Thyroid gland (tissue), 4 donors: ENCODE measurements around the gene RTN4R. TPM values are rescaled to one million over a fixed set of nuclear protein-coding genes. Genes with fewer than 3 reads are reported as not detected.
A peak's percentile ranks its signal among the peaks of the same experiment; 100 is the strongest.

ENCODE experiments used
- DNase-seq, 2 donors: peaks; one replicate each; pipeline ENCODE4 v3.0.0-alpha.2; 2019
- H3K27ac ChIP-seq, 3 donors: fragments of 200-600 bp; sonication (generic); 1 replicate in 2 of 3; 2 replicates in 1 of 3; pipeline ENCODE4 v1.5.1; 2016 to 2019; ENCODE audit warnings: mild to moderate bottlenecking in 1 of 3, moderate library complexity in 1 of 3
- H3K27me3 ChIP-seq: fragments of 200-600 bp; sonication (generic); one replicate; pipeline ENCODE4 v1.5.1; 2019
- H3K36me3 ChIP-seq, 2 donors: fragments of 200-600 bp; sonication (generic); one replicate each; pipeline ENCODE4 v1.5.1; 2016 to 2019
- H3K4me1 ChIP-seq, 2 donors: fragments of 200-600 bp; sonication (generic); one replicate each; pipeline ENCODE4 v1.5.1; 2017 to 2019
- H3K4me3 ChIP-seq, 3 donors: fragments of 200-600 bp; sonication (generic); replicated peaks in 1 of 3; 1 replicate in 2 of 3; 2 replicates in 1 of 3; pipeline ENCODE4 v1.5.1; 2016; ENCODE audit warnings: mild to moderate bottlenecking in 1 of 3
- H3K9me3 ChIP-seq: fragments of 200-600 bp; sonication (generic); one replicate; pipeline ENCODE4 v1.5.1; 2017
- CTCF ChIP-seq, 6 experiments: fragments of 200-600 bp in 3 of 6; fragments of 450-650 bp in 3 of 6; sonication (generic) in 3 of 6; IDR thresholded peaks; one replicate each; pipeline ENCODE4 v1.5.1; 2016 to 2019; ENCODE audit warnings: antibody characterized with exemption in 6 of 6, mild to moderate bottlenecking in 2 of 6, inconsistent platforms in 1 of 6, moderate library complexity in 1 of 6
- POLR2A ChIP-seq, 2 donors: fragments of 450-650 bp; IDR thresholded peaks; one replicate each; pipeline ENCODE4 v1.6.1; 2017; ENCODE audit warnings: antibody characterized with exemption in 2 of 2, mild to moderate bottlenecking in 2 of 2, moderate library complexity in 1 of 2
- WGBS, 2 donors: methylation state at CpG; one replicate each; pipeline ENCODE4 v1.1.5; 2017; 5-methylcytosine and 5-hydroxymethylcytosine counted together
- intact Hi-C: fragments of 100-400 bp; cut with DNase I; formaldehyde crosslinking; loops from one replicate; pipeline ENCODE4 v1.15.1; 2023
- total RNA-seq, 4 donors: library from RNA; depleted of rRNA; stranded (reverse); fragments of >200 nt; gene quantifications; one replicate each; pipeline ENCODE4 v1.2.3, GENCODE V29; 2016

The RTN4R gene
- total RNA-seq, 4 donors from 2014 or later = 4.0 to 8.6 (median 5.9) TPM

- Histone ChIP-seq H3K4me3 (no peak overlapping the region), H3K36me3 (no peaks in the 10 kb centered on the region), H3K27ac (no peak overlapping the region), H3K9me3 (no peaks in the 10 kb centered on the region), H3K4me1 (peaks cover 0 to 5% of the 10 kb centered on the region in 2 donors), H3K27me3 (no peaks in the 10 kb centered on the region)
- TF ChIP-seq CTCF (IDR thresholded peaks at IDR 0.05) = no peak
- no peak for TF ChIP-seq POLR2A (IDR thresholded peaks at IDR 0.05)
- 79 to 87% methylated on average over 10 of the region's 13 CpGs for WGBS, 2 donors
- intact Hi-C loops = no loop called here
- no peak for DNase-seq
Measured at GRCh38 chr22:20302438-20303228, 34.5 kb upstream of the RTN4R start.

DNA sequence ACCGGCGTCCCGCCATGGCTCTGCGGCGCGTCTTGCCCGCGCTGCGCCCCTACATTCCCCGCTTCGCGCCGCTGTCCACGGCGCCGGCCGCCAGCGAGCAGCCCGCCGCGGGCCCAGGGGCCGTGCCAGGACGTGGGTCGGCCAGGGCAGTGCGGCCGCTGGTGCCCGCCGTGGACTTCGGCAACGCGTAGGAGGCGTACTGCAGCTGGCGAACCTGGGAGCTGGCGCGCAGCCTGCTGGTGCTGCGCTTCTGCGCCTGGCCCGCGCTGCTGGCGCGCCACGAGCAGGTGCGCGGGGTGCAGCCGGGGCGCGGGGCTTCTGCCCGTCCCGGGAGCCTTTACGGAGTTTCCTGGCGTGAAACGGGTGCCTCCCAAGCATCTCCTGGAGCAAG lies 31.6 kb upstream of the RTN4R start:
- 0% methylated on average over 3 to 8 of the region's 52 CpGs for WGBS, 2 donors

DNA sequence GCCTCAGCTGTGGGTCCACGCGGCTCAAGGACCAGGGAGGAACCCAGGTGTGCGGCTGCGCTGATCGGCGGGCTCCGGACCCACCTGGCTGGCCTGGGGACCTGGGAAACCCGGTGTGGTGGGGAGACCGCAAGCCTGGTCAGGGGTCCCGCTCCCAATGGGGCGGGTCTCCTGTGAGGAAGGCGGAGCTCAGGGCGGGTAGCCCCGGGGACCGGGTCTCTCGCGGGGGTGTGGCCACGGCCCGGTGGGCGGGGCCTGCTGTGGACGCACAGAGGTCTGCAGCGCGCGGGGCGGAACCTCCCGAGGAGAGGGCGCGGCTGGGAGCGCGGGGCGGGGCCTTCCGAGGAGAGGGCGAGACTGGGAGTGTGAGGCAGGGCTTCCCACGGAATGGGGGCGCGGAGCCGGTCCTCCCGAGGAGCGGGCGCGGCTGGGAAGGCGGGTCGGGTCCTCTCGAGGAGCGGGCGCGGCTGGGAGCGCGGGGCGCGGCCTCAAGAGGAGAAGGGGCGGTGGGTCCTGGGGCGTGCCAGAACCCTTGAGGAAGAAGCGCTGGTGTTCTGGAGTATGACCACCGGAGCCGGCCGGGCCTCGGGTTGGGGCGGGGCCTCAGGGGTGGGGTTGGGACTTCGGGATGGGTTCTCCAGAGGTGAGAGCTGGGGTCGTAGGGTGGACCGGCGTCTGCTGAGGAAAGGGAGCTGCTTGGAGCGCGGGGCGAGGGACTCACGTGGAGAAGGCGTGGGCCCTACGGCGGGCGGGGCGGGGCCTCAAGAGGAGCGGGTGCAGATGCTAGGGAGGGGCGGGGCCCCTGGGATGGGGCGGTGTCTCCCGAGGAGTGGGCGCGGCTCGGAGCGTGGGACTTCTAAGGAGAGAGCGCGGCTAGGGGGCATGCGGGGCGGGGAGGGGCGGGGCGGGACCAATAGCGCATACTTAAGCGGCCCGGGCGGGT lies 31.0 kb upstream of the RTN4R start:
- 4 to 10% methylated on average over 2 to 42 of the region's 90 CpGs for WGBS, 2 donors
- no peaks in the 10 kb centered on the region for H3K9me3 ChIP-seq
- DNase-seq = peak; percentile 94 to 95

More for the DNA sequence above, 31.6 kb upstream of the RTN4R start:
- H3K27me3 ChIP-seq = no peaks in the 10 kb centered on the region
- H3K27ac ChIP-seq = no peak overlapping the region
- H3K4me3 ChIP-seq = peak overlapping the region in 1 of 3 donors; percentile 44
- TF ChIP-seq POLR2A (IDR thresholded peaks at IDR 0.05) = peak in 1 of 2 donors; percentile 41
- peak in 1 of 6 experiments; percentile 13 for TF ChIP-seq CTCF (IDR thresholded peaks at IDR 0.05)
- DNase-seq = peak; percentile 70 to 79
- no peaks in the 10 kb centered on the region for H3K36me3 ChIP-seq
- intact Hi-C loops = no loop called here
- no peaks in the 10 kb centered on the region for H3K9me3 ChIP-seq
- H3K4me1 ChIP-seq = peaks cover 0 to 5% of the 10 kb centered on the region in 2 donors

DNA sequence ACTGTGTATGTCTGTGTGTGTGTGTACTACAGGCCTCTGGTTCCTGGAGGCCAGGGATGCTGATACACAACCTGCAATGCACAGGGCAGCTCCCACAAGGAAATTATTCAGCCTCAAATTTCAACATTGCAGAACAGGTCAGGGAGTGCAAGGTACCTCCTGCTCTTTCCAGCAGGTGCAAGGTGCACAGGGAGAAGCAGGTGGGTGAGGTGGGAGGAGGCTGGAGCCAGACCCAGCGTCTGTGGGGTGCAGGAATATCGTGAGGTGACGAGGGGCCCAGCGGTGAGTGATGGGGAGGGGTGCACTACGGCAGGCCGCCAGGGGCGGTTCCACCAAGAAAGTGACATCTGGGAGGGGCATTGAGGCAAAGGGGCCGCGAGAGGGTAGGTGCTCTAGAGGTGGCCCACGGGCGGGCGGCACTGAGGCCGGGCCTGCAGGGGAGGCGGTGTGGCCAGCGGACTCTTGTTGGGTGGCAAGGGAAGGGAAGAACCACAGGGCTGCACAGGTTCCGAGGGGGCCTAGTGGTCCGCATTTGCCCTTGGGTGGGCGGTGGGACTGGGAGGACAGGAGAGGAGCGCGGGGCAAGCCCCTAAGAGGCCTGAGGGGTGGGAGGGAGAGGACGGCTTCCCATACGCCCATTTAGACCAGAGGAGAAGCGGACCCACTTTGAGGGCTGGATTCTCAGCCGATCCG lies 30.1 kb upstream of the RTN4R start:
- Histone ChIP-seq H3K4me3 (peak overlapping the region in 2 of 3 donors; percentile 30 to 44), H3K27me3 (no peaks in the 10 kb centered on the region), H3K27ac (peak overlapping the region; percentile 13 to 61 (median 55)), H3K4me1 (peaks cover 0 to 7% of the 10 kb centered on the region in 2 donors), H3K9me3 (no peaks in the 10 kb centered on the region), H3K36me3 (no peaks in the 10 kb centered on the region)
- no peak for TF ChIP-seq CTCF (IDR thresholded peaks at IDR 0.05)
- no peak for TF ChIP-seq POLR2A (IDR thresholded peaks at IDR 0.05)
- DNase-seq = peak in 1 of 2 donors; percentile 13
- WGBS, 2 donors = 60 to 64% methylated on average over 22 to 23 of the region's 25 CpGs
- intact Hi-C loops = no loop called here

More for the DNA sequence above, 31.0 kb upstream of the RTN4R start:
- TF ChIP-seq CTCF (IDR thresholded peaks at IDR 0.05) (no peak), POLR2A (IDR thresholded peaks at IDR 0.05) (peak in 1 of 2 donors; percentile 27)
- peak overlapping the region; percentile 13 to 61 (median 55) for H3K27ac ChIP-seq
- no peaks in the 10 kb centered on the region for H3K36me3 ChIP-seq
- H3K27me3 ChIP-seq = no peaks in the 10 kb centered on the region
- H3K4me1 ChIP-seq = peaks cover 0 to 5% of the 10 kb centered on the region in 2 donors
- H3K4me3 ChIP-seq = peak overlapping the region; percentile 30 to 44 (median 41)
- intact Hi-C loops = no loop called here
